Right lobe of liver (tissue), 6 donors: ENCODE measurements around the gene CLPSL2. TPM values are rescaled to one million over a fixed set of nuclear protein-coding genes. Genes with fewer than 3 reads are reported as not detected.
A peak's percentile ranks its signal among the peaks of the same experiment; 100 is the strongest.

Experiments
- ATAC-seq, 4 donors: fragments of 200-7000 bp; cut with Tn5 transposase; one replicate each; pipeline ENCODE4 v1.9.1; 2020; ENCODE audit warnings: mild to moderate bottlenecking in 4 of 4, moderate library complexity in 4 of 4
- DNase-seq, 3 donors: peaks; one replicate each; pipeline ENCODE4 v3.0.0-alpha.2; 2020
- H3K27ac ChIP-seq, 3 donors: fragments of 200-600 bp; one replicate each; pipeline ENCODE4 v1.8.0; 2022
- H3K27me3 ChIP-seq, 2 donors: fragments of 200-600 bp; one replicate each; pipeline ENCODE4 v1.8.0; 2022
- H3K36me3 ChIP-seq, 4 donors: fragments of 200-600 bp; sonication (generic) in 1 of 4; one replicate each; pipeline versions ENCODE4 v1.5.1 to v1.8.0; 2017 to 2022; ENCODE audit warnings: control low read depth in 1 of 4
- H3K4me1 ChIP-seq, 4 donors: fragments of 200-600 bp; sonication (generic) in 1 of 4; one replicate each; pipeline versions ENCODE4 v1.5.1 to v1.8.0; 2017 to 2022; ENCODE audit warnings: control low read depth in 1 of 4
- H3K4me3 ChIP-seq, 3 donors: fragments of 200-600 bp; one replicate each; pipeline ENCODE4 v1.8.0; 2022
- H3K9me3 ChIP-seq, 4 donors: fragments of 200-600 bp; sonication (generic) in 1 of 4; one replicate each; pipeline versions ENCODE4 v1.5.1 to v1.8.0; 2017 to 2022; ENCODE audit warnings: control low read depth in 1 of 4
- POLR2A ChIP-seq: fragments of 450-650 bp; IDR thresholded peaks from one replicate; pipeline ENCODE4 v1.6.1; 2017; ENCODE audit warnings: antibody characterized with exemption, mild to moderate bottlenecking
- WGBS: methylation state at CpG from one replicate; pipeline ENCODE4 v1.1.6; 2018; ENCODE audit warnings: low coverage, low lambda C conversion rate; ENCODE audit not compliant: insufficient coverage; ENCODE audit errors: missing lambda C conversion rate; 5-methylcytosine and 5-hydroxymethylcytosine counted together
- intact Hi-C, 2 donors: fragments of 100-400 bp; cut with DNase I; formaldehyde crosslinking; loops; one replicate each; pipeline versions ENCODE4 v1.11.2 to v1.14.1; 2022
- total RNA-seq, 6 experiments: library from RNA; depleted of rRNA in 2 of 6; stranded (reverse); fragments of >200 nt in 2 of 6; fragmentation: NEBNext Ultra II Directional in 3 of 6; extraction: Animal tissue kit (Norgen Biotek cat#: 25700) in 3 of 6; gene quantifications; one replicate each; pipeline versions ENCODE4 v1.1.0 to v1.2.4, GENCODE V29; 2016 to 2023
- TF ChIP-seq, protein P1 (sequence below), 4 donors: fragments of 200-600 bp in 3 of 4; fragments of 450-650 bp in 1 of 4; IDR thresholded peaks; one replicate each; pipeline versions ENCODE4 v1.5.1 to v1.8.0; 2016 to 2022; ENCODE audit warnings: antibody characterized with exemption in 4 of 4, mild to moderate bottlenecking in 2 of 4
- donor health status: DM: no; HTN: yes; CAD: no.
- donor health status: DM: no; HTN: no; CAD: no.
- donor health status: DM: no; HTN: no; CAD: no.
- donor health status: DM: no; HTN: yes; CAD: no.
- donor health status: DM: no; HTN: yes; CAD: no.

Gene CLPSL2
- total RNA-seq, 6 experiments from 2014 or later = not detected

DNA sequence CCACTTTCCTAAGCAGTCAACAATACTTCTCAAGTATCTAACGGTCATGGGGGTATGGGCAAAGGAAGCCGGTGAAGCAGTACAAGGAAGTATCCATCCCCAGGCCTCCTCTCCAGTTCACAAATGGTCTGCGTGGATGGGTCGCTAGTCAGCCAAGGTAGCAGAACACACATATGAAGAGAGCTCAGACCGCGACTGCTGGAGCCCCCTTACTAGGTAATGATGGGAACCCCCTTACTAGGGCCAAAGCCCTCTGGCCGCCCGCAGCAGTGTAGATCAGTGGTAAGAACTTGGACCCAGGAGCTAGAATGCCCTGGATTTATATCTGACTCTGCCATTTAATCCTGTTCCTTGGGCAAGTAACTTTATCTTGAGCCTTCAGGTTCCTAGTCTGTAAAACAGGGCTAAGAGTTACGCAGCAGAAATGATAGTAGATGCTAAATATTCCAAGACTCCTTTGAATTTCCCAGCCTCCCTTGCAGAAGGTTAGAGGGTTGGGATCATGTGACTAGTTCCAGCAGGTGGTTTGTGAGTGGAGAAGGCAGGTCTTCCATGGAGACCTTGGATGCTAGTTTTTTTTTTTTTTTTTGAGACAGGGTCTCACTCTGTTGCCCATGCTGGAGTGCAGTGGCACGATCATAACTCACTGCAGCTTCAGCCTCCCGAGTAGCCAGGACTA lies 2.1 kb upstream of the CLPSL2 start:
- ATAC-seq = no peak

DNA sequence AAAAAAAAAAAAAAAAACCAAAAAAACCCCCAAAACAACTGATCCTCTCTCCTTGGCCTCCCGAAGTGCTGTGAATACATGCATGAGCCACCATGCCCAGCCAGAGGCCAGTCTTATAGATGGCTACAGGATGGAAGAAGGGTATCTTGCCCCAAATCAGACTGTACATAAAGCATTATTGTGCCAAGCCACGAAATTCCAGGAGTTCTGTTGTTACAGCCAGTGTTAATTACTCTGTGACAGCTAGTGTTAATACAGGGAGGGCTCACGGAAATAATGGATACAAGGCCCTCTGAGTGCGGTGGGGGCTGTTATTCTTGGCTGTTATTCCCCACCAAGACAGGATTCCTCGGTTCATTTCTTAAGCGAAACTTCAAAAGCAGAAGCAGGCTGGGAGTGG lies 1.4 kb upstream of the CLPSL2 start:
- H3K9me3 ChIP-seq = no peaks in the 10 kb centered on the region
- ATAC-seq = no peak
- H3K27ac ChIP-seq = no peak overlapping the region
- H3K4me1 ChIP-seq = peaks cover 0 to 4% (median 0%) of the 10 kb centered on the region in 4 donors
- H3K4me3 ChIP-seq = no peak overlapping the region
- TF ChIP-seq, protein P1, sequence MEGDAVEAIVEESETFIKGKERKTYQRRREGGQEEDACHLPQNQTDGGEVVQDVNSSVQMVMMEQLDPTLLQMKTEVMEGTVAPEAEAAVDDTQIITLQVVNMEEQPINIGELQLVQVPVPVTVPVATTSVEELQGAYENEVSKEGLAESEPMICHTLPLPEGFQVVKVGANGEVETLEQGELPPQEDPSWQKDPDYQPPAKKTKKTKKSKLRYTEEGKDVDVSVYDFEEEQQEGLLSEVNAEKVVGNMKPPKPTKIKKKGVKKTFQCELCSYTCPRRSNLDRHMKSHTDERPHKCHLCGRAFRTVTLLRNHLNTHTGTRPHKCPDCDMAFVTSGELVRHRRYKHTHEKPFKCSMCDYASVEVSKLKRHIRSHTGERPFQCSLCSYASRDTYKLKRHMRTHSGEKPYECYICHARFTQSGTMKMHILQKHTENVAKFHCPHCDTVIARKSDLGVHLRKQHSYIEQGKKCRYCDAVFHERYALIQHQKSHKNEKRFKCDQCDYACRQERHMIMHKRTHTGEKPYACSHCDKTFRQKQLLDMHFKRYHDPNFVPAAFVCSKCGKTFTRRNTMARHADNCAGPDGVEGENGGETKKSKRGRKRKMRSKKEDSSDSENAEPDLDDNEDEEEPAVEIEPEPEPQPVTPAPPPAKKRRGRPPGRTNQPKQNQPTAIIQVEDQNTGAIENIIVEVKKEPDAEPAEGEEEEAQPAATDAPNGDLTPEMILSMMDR (IDR thresholded peaks at IDR 0.05) = no peak
- no peak for TF ChIP-seq POLR2A
- H3K36me3 ChIP-seq = no peaks in the 10 kb centered on the region
- WGBS = 75% methylated on average over 6 of the region's 6 CpGs
- intact Hi-C loops = no loop called here
- DNase-seq = no peak
- H3K27me3 ChIP-seq = peaks cover 0 to 7% of the 10 kb centered on the region in 2 donors

More for the DNA sequence above, 2.1 kb upstream of the CLPSL2 start:
- H3K4me3 ChIP-seq = no peak overlapping the region
- no peaks in the 10 kb centered on the region for H3K36me3 ChIP-seq
- WGBS = 33% methylated on average over 3 of the region's 11 CpGs
- intact Hi-C loops = no loop called here
- no peak for DNase-seq
- no peaks in the 10 kb centered on the region for H3K9me3 ChIP-seq
- peaks cover 0 to 4% (median 0%) of the 10 kb centered on the region in 4 donors for H3K4me1 ChIP-seq
- H3K27me3 ChIP-seq = peaks cover 0 to 7% of the 10 kb centered on the region in 2 donors
- TF ChIP-seq POLR2A = no peak
- TF ChIP-seq, protein P1 (IDR thresholded peaks at IDR 0.05) = no peak
- no peak overlapping the region for H3K27ac ChIP-seq

DNA sequence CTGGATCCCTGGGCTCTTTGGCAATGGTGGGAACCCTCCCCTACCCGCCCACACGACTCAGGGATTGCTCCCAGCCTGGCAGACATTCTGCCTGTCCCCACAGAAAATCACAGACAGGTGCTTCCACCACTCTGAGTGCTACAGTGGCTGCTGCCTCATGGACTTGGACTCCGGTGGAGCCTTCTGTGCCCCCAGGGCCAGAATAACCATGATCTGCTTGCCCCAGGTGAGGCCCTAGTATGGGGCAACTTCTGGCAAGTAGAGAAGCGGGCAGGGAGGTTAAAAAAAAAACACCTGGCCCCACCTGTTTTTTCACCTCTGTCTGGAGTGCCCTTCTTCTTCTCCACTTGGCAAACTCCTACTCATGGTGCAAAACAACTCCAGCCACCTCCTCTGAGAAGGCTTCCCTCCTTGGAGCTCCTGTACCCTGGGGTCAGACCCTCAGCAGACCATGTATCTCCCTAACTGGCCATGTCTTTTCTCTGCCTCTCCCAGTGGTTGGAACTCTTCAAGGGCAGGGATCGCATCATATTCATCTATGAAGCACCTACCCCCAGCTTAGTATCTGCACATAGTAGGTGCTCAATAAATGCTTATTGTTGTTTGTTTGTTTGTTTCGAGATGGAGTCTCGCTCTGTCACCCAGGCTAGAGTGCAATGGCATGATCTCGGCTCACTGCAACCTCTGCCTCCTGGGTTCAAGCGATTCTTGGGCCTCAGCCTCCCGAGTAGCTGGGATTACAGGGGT lies 1.1 kb downstream of the CLPSL2 start:
- no peak overlapping the region for H3K4me3 ChIP-seq
- H3K4me1 ChIP-seq = peaks cover 0 to 4% (median 0%) of the 10 kb centered on the region in 4 donors
- intact Hi-C loops = no loop called here
- peaks cover 0 to 7% of the 10 kb centered on the region in 2 donors for H3K27me3 ChIP-seq
- ATAC-seq (peak in 1 of 4 donors; percentile 18), DNase-seq (no peak)
- TF ChIP-seq, protein P1 (IDR thresholded peaks at IDR 0.05) = no peak
- no peak for TF ChIP-seq POLR2A
- WGBS = 86% methylated on average over 7 of the region's 10 CpGs
- no peak overlapping the region for H3K27ac ChIP-seq
- H3K36me3 ChIP-seq = no peaks in the 10 kb centered on the region
- H3K9me3 ChIP-seq = no peaks in the 10 kb centered on the region

DNA sequence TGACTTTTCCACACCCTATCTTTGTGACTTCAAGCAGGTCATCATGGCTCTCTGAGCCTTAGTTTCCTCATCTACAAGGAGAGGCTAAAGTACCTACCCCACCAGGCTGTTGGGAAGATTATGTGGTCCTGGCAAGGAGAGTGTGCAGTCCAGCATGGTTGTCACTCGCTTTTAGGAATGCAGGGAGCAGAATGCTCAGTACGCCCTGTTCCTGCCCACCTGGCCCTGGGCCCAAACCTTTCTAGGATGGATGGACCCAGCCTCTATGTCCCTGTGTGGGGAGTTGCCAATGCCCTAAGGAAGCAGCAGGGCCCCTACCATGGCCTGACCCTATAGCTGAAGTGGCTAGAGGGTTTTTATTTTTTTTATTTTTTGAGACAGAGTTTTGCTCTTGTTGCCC lies 2.0 kb downstream of the CLPSL2 start:
- TF ChIP-seq, protein P1 (IDR thresholded peaks at IDR 0.05) = no peak
- no peak for TF ChIP-seq POLR2A
- H3K27me3 ChIP-seq = peaks cover 0 to 7% of the 10 kb centered on the region in 2 donors
- H3K36me3 ChIP-seq = no peaks in the 10 kb centered on the region
- H3K27ac ChIP-seq = no peak overlapping the region
- H3K4me3 ChIP-seq = no peak overlapping the region
- DNase-seq = no peak
- ATAC-seq = no peak
- intact Hi-C loops = no loop called here
- peaks cover 0 to 4% (median 0%) of the 10 kb centered on the region in 4 donors for H3K4me1 ChIP-seq
- H3K9me3 ChIP-seq = no peaks in the 10 kb centered on the region
- WGBS = no CpG with 5 or more reads among the region's 2 CpGs
